GM06990 (cell line): Measurements from ENCODE around the gene CKAP4.
A peak's percentile ranks its signal among the peaks of the same experiment; 100 is the strongest.

Experiments used
- DNase-seq: peaks from one replicate; pipeline ENCODE4 v3.0.0-alpha.2; 2011; ENCODE audit not compliant: insufficient read length; ENCODE audit errors: extremely low read depth
- H3K27me3 ChIP-seq: replicated peaks from 2 replicates; pipeline ENCODE4 v1.6.0; 2011; ENCODE audit warnings: low read length; ENCODE audit not compliant: control insufficient read depth, insufficient read depth
- H3K36me3 ChIP-seq: 2 replicates; pipeline ENCODE4 v1.5.1; 2011; ENCODE audit warnings: low read length; ENCODE audit not compliant: control insufficient read depth, insufficient read depth
- H3K4me3 ChIP-seq: replicated peaks from 2 replicates; pipeline ENCODE4 v1.5.1; 2011; ENCODE audit warnings: low read depth, mild to moderate bottlenecking, control low read depth, low read length
- TF ChIP-seq, protein P1 (sequence below): IDR thresholded peaks from 2 replicates; pipeline ENCODE4 v1.5.1; 2011; ENCODE audit warnings: low read length, control low read depth, mild to moderate bottlenecking, inconsistent platforms; ENCODE audit not compliant: insufficient read depth, poor library complexity, severe bottlenecking

CKAP4 gene

DNA sequence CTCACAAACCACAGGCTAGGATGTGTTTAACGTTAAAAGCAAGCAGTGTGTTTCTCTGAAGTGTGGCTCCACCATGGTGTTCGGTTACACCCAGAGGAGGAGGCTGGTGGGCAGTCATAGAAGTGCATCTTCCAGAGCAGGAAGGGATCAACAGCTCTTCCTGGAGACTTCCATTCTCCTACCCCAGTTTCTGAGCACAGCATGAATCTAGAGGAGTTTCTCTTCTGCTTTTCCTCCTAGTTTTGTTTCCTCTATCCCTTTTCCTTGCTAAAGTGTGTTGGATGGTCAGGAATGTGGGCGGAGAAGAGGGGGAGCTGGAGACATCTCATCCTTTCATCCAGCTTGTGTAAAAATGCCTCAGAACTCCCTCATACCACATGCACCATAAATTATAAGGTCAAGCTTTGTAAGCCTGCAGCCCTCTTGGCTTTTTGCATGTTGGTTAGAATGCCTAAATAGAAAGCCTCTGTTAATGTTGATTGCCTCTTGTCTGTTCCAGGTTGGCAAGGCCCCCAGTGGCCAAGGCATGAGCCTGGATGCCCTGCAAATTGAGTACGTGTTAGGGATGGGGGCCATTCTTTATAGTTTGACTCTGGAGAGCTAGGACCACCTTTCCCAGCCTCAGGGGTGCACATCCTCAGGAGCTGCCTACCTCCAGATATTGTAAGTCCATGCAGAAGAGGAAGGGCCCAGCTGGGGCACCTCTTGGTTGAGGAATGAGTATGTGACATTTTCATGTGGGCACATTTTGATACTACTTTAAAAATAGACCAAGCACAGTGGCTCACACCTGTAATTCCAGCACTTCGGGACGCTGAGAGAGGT lies 4.0 kb upstream of the CKAP4 start:
- no peak for DNase-seq
- Histone ChIP-seq H3K36me3 (no peaks in the 10 kb centered on the region), H3K4me3 (no peak overlapping the region), H3K27me3 (no peaks in the 10 kb centered on the region)
- TF ChIP-seq, protein P1, sequence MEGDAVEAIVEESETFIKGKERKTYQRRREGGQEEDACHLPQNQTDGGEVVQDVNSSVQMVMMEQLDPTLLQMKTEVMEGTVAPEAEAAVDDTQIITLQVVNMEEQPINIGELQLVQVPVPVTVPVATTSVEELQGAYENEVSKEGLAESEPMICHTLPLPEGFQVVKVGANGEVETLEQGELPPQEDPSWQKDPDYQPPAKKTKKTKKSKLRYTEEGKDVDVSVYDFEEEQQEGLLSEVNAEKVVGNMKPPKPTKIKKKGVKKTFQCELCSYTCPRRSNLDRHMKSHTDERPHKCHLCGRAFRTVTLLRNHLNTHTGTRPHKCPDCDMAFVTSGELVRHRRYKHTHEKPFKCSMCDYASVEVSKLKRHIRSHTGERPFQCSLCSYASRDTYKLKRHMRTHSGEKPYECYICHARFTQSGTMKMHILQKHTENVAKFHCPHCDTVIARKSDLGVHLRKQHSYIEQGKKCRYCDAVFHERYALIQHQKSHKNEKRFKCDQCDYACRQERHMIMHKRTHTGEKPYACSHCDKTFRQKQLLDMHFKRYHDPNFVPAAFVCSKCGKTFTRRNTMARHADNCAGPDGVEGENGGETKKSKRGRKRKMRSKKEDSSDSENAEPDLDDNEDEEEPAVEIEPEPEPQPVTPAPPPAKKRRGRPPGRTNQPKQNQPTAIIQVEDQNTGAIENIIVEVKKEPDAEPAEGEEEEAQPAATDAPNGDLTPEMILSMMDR, result no peak

GRCh38 chr12:106249411-106250135 lies 1.8 kb upstream of the CKAP4 start:
- Histone ChIP-seq H3K4me3 (0 out of 2 replicates have a peak overlapping the region, but pooled peaks have one; percentile 19), H3K27me3 (no peaks in the 10 kb centered on the region), H3K36me3 (no peaks in the 10 kb centered on the region)
- DNase-seq, result peak; percentile 52
- TF ChIP-seq, protein P1, result no peak

DNA sequence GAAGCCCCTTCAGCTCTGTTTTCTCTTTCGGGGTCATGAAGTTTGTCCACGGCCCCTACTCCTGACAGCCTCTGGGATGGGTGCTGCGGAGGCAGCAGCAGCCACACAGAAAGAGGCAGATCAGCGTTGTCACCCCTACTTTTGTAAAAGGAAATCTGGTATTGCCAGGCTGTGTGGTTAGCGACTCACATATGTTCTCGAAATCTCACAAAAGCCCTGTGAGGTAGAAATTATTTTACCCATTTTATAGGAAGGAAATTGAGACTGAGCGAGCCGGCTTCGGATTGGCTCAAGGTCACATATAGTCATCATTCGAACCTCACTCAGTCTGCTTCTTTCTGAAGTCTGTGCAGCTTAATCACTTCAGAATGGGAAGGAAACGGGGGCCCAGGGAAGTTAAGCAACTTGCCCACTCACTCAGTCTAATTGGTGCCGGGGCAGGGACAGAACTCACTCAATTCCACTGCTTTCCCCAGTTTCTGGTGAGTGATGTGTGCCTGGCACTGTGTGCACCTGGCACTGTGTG lies 1.1 kb upstream of the CKAP4 start:
- TF ChIP-seq, protein P1, result no peak
- peak overlapping the region; percentile 85 for H3K4me3 ChIP-seq
- DNase-seq, result peak; percentile 33
- no peaks in the 10 kb centered on the region for H3K27me3 ChIP-seq
- no peaks in the 10 kb centered on the region for H3K36me3 ChIP-seq

- no peaks in the 10 kb centered on the region for H3K36me3 ChIP-seq
- H3K4me3 ChIP-seq, result peak overlapping the region; percentile 85
- DNase-seq, result peak; percentile 48
- TF ChIP-seq, protein P1, result no peak
- H3K27me3 ChIP-seq, result no peaks in the 10 kb centered on the region
Observed at GRCh38 chr12:106248312-106248845, 559 bp upstream of the CKAP4 start.

GRCh38 chr12:106246891-106247673 lies 738 bp downstream of the CKAP4 start:
- peak; percentile 66 for DNase-seq
- TF ChIP-seq, protein P1, result no peak
- H3K27me3 ChIP-seq, result no peaks in the 10 kb centered on the region
- H3K36me3 ChIP-seq, result no peaks in the 10 kb centered on the region
- H3K4me3 ChIP-seq, result peak overlapping the region; percentile 85
